22Rv1 (cell line): ENCODE measurements around the gene UBQLN2.

Source experiments
- CTCF ChIP-seq: fragments of 450-650 bp; IDR thresholded peaks from 2 replicates; pipeline ENCODE4 v1.5.1; 2017; ENCODE audit warnings: mild to moderate bottlenecking
- ZFX ChIP-seq: fragments of 450-650 bp; IDR thresholded peaks from 2 replicates; pipeline ENCODE4 v1.6.1; 2017; ENCODE audit warnings: antibody characterized with exemption, borderline replicate concordance

GRCh38 chrX:56600141-56600540 is 36.7 kb downstream of the UBQLN2 start:
- TF ChIP-seq CTCF, result no peak
- TF ChIP-seq ZFX, result no peak
